ENCODE results near the gene PIAS1. TPM values are rescaled to one million over a fixed set of nuclear protein-coding genes. Genes with fewer than 3 reads are reported as not detected.
"Not testable (repeated sequence)": the region's sequence is repeated elsewhere in the genome, so short reads cannot be mapped to it uniquely, and the experiment has no call there.

Gene PIAS1
- total RNA-seq, 1 experiment from 2014 or later = 14.9 TPM

GRCh38 chr15:68034719-68035293, 19.3 kb upstream of the PIAS1 start:
- DNase-seq (ENCODE audit: low read depth) = no peak

- DNase-seq (ENCODE audit: low read depth) = no peak
These were observed 15.9 kb upstream of the PIAS1 start for GRCh38 chr15:68038246-68038645.

GRCh38 chr15:68040144-68040543, 14.0 kb upstream of the PIAS1 start:
- no peak for DNase-seq (ENCODE audit: low read depth)

- DNase-seq (ENCODE audit: low read depth) = no peak
These were observed 11.8 kb upstream of the PIAS1 start for GRCh38 chr15:68042156-68042854.

- no peak for DNase-seq (ENCODE audit: low read depth)
These were observed 11.3 kb upstream of the PIAS1 start for GRCh38 chr15:68042855-68043222.

GRCh38 chr15:68045289-68046265, 8.5 kb upstream of the PIAS1 start:
- no peak for DNase-seq (ENCODE audit: low read depth)

- no peak for DNase-seq (ENCODE audit: low read depth)
These were observed 6.3 kb upstream of the PIAS1 start for GRCh38 chr15:68047826-68048225.

GRCh38 chr15:68051109-68051508, 3.0 kb upstream of the PIAS1 start:
- DNase-seq (ENCODE audit: low read depth) = no peak

GRCh38 chr15:68051907-68052306, 2.2 kb upstream of the PIAS1 start:
- DNase-seq (ENCODE audit: low read depth) = no peak

- no peak for DNase-seq (ENCODE audit: low read depth)
These were observed 1.7 kb upstream of the PIAS1 start for GRCh38 chr15:68052431-68052830.

GRCh38 chr15:68053001-68053400, 1.1 kb upstream of the PIAS1 start:
- DNase-seq (ENCODE audit: low read depth) = no peak

GRCh38 chr15:68054628-68055223, 611 bp downstream of the PIAS1 start:
- peak; percentile 56 for DNase-seq (ENCODE audit: low read depth)

- DNase-seq (ENCODE audit: low read depth) = peak; percentile 51
These were observed 1.1 kb downstream of the PIAS1 start for GRCh38 chr15:68055224-68055705.

- no peak for DNase-seq (ENCODE audit: low read depth)
These were observed 2.2 kb downstream of the PIAS1 start for GRCh38 chr15:68056097-68056865.

GRCh38 chr15:68057034-68057433, 2.9 kb downstream of the PIAS1 start:
- no peak for DNase-seq (ENCODE audit: low read depth)

- DNase-seq (ENCODE audit: low read depth) = no peak
These were observed 3.6 kb downstream of the PIAS1 start for GRCh38 chr15:68057758-68058157.

GRCh38 chr15:68058970-68059369, 4.9 kb downstream of the PIAS1 start:
- DNase-seq (ENCODE audit: low read depth) = not testable (repeated sequence)

GRCh38 chr15:68059630-68060029, 5.5 kb downstream of the PIAS1 start:
- DNase-seq (ENCODE audit: low read depth) = no peak

- DNase-seq (ENCODE audit: low read depth) = no peak
These were observed 7.1 kb downstream of the PIAS1 start for GRCh38 chr15:68061171-68061570.

- DNase-seq (ENCODE audit: low read depth) = no peak
These were observed 7.5 kb downstream of the PIAS1 start for GRCh38 chr15:68061602-68062001.

- DNase-seq (ENCODE audit: low read depth) = no peak
These were observed 8.1 kb downstream of the PIAS1 start for GRCh38 chr15:68062214-68062613.

Data from Daoy (cell line).